NK-92 treated with Interleukin-12 subunit alpha and Interleukin-12 subunit beta, amount 100 ng/mL, for 24 hours (cell line): Measurements from ENCODE around the gene PEAK1.
A peak's percentile ranks its signal among the peaks of the same experiment; 100 is the strongest.

ENCODE experiments used
- DNase-seq: peaks from one replicate; lab custom pipeline; 2025; lab: John Stamatoyannopoulos, UW

The PEAK1 gene, protein sequence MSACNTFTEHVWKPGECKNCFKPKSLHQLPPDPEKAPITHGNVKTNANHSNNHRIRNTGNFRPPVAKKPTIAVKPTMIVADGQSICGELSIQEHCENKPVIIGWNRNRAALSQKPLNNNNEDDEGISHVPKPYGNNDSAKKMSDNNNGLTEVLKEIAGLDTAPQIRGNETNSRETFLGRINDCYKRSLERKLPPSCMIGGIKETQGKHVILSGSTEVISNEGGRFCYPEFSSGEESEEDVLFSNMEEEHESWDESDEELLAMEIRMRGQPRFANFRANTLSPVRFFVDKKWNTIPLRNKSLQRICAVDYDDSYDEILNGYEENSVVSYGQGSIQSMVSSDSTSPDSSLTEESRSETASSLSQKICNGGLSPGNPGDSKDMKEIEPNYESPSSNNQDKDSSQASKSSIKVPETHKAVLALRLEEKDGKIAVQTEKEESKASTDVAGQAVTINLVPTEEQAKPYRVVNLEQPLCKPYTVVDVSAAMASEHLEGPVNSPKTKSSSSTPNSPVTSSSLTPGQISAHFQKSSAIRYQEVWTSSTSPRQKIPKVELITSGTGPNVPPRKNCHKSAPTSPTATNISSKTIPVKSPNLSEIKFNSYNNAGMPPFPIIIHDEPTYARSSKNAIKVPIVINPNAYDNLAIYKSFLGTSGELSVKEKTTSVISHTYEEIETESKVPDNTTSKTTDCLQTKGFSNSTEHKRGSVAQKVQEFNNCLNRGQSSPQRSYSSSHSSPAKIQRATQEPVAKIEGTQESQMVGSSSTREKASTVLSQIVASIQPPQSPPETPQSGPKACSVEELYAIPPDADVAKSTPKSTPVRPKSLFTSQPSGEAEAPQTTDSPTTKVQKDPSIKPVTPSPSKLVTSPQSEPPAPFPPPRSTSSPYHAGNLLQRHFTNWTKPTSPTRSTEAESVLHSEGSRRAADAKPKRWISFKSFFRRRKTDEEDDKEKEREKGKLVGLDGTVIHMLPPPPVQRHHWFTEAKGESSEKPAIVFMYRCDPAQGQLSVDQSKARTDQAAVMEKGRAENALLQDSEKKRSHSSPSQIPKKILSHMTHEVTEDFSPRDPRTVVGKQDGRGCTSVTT (N-terminal part only)

DNA sequence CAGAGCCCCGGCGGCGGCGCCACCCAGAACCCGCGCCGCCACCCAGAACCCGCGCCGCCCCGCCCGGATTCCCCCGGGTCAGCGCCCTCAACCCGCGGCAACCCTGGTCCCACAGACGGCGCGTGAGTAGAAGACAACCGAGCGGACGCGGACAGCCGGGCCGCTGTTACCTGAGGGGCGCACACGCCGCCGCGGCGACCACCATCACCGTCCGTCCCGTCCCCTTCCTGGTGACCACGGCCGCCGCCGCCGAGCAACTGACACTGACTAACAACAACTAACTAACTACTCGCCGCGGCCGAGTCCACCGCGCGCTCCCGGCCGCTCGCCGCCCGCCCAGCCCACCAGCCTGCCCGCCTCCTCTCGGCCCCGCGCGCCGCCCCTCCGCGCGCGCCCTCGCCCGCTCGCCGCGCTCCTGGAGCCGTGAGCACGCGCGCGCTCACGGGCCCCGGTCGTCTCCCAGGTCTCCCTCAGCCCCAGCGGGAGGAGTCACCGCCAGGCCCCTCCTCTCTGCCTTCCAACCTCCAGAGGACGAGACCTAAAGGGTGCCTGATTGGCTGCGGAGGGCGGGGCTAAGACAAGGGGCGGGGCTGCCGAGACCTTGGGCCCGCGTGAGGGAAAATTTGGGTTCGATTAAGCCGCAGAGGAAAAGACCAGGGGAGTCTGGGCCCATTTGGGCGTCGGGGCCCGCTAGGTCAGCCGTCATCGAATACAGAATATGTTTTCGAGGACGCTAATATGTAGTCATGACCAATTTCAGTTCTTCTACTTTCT is at the start of gene PEAK1:
TSS of gene PEAK1 (minus strand) at position 269 of the 774 bp plus-strand sequence. CDS start 238,178 bp downstream, outside the sequence.
- DNase-seq, result peak; percentile 100

DNA sequence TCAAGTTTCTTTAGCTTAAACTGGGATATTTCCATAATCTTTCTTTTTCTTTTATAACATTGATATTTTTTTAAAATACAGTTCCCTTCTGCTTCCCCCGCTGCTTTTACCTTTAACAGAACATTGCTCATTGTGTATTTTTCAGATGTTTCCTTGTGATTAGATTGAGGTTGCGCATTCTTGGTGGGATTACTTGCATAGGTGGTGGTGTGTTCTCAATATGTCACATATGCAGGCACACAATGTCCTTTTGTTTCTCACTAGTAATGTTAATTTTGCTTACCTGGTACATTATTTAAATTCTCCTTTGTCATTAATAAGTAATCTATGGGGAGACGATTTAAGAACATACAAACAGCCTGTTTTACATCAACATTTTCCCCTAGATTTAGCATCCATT is 49.0 kb upstream of the PEAK1 start:
- DNase-seq, result no peak

DNA sequence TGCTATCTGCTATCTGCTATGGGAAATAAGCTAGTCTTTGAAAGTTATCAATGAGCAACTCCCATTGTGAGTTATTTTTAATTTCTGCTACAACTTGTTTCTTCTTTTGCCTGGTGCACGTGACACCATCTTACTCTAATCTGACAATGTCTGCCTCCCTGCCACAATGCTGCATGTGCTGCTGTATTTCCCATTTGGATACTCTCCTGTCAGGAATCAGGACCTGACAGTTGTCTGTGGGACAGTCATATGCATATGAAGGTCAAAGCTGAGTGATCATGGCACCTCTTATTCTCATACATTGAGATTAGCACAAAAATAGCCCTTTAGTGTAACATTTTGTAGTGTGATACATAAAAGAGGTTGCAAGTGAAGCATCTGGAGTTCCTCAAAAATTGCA is 46.6 kb upstream of the PEAK1 start:
- DNase-seq, result no peak

DNA sequence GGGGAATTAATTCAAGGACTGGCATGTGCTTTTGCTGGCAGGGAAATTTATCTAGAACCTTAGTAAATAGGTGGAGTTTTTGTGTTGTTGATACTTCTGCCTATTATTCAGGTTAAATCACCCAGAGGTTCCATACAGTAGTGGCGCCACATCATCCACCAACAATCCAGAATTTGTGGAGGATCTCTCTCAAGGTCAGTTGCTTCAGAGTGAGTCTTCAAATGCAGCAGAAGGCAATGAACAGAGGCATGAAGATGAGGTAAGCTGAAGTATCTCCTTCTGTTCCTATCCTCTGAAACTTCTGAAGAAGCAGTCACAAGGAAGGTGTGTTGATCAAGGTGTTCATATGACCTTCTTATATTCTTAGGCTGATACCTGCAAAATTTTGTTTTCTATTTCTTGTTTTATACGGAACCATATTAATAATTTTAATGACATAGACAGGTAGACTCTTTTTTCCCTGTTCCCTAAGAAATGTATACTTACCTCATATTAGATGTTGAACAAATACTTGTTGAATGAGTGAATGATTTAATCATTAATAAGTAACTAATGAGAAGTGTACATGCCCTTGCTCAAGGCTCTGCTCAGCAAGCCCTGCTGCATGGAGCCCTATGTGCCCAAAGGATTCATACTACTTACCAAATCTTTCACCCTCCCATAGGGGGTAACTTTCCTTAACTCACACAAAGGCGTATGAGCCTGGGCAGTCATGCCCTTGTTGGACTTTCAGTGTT is 44.4 kb upstream of the PEAK1 start:
- DNase-seq, result no peak

DNA sequence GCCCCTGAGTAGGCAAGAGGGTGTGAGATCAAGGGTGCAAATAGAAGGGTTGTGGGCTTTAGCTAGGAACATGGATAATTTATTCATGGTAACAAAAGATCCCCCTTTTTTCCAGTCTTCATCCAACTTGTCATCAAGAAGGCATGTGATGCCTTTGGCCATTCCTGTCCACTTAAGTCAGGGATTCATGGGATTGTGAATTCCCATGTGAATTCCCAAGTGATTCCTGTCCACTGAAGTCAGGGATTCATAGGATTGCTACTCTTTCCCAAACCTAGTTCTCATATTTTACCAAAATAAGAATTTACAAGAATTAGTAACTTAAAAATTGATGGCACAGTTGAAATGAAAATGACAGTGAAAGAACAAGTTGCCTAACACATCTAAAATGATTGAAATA is 41.6 kb upstream of the PEAK1 start:
- no peak for DNase-seq

DNA sequence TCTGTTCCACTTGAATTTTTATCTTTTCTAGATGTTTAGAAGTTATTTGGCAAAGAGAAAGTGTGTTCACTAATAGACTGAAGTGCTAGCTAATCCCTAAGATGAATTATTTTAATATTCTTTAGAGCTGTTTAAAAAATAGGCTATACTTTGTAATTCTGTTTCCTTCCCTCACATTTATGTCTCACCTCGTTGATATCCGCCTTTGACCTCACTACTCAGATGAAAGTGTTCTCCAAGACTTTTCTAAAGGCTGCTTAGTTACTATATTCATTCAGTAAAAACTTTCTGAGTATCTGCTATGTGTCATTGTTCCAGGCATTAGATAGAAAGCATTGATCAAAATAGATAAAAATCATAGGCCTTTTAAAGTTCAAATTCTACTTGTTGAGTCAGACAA is 39.1 kb upstream of the PEAK1 start:
- no peak for DNase-seq

DNA sequence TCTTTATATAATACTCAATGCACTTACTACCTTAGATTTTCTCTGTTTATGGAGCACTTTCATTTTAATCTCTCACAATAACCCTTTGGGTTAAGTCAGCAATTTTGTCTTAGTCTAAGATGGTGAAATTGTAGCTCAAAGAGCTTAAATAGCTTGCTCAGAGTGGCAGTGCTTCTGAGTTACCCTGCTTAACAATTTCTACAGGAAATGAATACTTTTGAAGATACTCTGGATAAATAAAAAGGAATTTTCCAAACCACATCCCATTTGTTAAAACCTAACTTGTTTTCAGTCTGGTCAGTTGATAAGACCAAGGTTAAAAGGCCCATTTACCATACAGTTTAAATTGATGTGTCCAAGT is 38.0 kb upstream of the PEAK1 start:
- DNase-seq, result no peak

DNA sequence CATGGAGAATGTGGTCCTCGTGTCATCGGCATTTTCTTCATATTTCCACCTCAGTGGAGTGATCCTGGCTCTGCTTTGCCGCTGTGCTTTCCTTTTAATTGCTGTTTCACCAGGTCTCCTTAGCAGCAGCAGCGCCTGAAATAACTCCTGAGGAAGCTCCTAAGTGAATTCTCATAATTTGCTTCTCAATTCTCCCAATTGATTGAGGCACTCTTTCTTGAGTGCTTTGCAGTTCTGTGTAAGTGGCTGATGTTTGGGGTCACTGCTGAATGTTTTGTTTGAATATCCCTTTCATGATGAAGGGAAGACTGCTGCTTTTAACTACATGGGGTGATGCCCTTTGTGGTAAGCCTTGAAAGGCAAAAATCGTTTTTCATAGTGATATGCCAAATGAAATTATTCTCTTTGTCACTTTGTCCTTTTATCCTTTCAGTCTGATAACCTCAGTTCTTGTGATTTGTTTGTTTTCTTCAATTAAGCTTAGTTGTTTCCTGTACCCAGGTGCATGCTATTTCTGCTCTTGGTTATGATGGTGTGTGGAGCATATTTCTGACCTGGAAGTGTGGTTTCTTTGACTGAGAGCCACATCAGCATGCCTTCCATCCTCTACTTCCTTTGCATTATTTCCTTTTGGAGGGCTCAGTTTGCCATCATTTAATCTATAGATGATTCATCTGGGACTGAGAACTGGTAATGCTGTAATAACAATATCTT is 37.4 kb upstream of the PEAK1 start:
- DNase-seq, result no peak

DNA sequence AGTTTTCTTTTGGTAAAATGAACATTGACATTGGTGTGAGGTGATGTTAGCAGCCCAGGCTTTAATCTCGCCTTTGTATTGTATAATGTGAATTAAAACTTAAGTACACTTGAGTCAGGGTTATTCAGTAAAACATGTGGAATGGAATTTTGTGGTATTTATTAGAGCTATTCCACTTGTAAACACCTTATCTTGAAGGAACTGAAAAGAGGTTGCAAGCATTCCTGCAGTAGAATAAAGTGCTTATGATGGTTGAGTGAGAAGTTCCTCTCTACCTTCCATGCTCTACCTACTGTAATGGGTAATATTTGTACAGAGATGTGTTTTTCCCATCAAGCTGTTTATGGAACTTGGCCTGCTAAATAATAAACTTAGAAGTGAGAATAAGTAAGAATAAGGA is 36.8 kb upstream of the PEAK1 start:
- no peak for DNase-seq

DNA sequence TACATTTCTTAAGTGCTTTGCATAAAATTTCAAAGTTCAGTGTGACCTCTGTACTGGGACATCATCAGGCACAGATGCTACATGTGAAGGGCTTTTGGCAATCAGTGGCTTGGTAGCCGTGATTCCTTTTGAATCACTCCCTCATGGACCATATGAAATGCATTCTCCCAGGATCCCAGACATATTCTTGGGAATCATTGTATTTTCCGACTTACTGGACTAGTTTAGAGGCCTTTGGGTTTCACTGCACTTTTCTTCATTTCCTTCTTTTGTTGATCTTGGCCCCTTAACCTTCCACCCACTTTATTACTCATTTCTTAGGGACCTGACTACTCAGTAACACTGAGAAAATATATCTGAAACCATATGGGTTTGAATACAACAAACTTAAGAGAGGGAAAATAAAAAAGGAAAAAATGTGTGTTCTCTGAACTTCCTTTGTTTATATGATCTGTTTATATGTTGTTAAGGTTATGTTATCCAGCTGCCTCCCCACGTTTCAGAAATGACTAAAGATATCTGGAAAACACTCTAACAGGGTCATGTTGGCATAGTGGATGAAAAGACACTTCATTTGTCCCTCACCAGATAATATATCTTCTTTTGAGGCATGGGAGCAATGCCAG is 35.9 kb upstream of the PEAK1 start:
- no peak for DNase-seq

DNA sequence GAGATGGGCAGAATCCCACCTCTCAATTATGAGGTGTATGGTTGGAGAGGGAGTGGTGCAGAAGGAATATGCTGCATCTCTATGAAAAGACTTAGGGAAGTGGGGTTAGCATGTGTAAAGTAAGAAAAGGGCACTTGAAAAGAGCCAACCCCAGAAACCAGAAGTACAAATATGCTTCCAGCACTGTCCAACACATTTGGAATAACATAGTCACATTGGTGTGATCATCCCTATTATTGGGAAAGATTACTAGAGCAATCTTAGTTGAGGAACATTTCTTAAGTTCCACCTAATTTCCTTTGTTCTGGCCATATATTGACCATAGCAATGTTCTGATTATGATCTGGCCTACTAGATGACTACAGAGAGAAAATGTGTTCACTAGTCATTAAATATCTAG is 35.0 kb upstream of the PEAK1 start:
- no peak for DNase-seq

DNA sequence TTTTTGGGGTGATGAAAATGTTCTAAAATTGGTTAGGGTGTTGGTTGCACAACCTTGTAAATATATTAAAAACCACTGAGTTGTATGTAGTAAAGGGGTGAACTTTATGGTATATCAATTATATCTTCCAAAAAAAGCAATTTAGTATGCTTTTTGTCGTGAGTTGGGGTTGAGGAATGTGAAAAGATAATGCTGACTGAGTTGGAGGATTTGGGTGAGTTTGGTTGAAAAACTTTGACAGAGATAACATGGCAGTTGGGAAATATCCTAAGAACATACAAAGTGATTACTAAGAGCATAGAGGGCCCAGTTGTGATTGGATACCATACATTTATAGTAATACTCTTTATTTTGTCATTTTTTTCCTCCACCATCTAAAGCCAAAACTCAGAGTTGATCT is 34.4 kb upstream of the PEAK1 start:
- no peak for DNase-seq

DNA sequence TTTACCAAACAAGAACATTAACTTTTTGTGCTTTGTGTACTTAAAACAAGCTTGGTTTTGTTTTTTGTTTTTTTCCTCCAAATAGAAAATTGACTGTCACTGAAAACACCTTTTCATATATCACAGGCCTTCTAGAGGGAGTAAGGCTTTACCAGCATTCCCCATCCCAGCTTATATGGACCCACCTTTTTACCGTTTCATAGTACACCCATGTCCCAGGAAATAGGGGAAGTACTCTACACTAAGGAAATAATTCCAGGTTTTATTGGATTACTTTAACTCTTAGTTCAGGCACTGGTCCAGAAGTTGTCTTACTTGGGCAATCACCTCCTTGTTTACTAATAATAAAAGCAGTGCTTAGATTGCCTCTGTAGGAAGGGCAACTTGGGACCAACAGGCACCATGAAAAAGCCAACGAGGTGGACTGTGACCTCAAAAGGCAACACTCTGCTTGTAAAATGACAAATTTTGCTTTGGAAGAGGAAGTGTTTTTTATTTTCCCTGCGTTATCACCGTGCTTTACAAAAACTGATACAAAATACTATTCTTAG is 27.0 kb upstream of the PEAK1 start:
- DNase-seq, result no peak

DNA sequence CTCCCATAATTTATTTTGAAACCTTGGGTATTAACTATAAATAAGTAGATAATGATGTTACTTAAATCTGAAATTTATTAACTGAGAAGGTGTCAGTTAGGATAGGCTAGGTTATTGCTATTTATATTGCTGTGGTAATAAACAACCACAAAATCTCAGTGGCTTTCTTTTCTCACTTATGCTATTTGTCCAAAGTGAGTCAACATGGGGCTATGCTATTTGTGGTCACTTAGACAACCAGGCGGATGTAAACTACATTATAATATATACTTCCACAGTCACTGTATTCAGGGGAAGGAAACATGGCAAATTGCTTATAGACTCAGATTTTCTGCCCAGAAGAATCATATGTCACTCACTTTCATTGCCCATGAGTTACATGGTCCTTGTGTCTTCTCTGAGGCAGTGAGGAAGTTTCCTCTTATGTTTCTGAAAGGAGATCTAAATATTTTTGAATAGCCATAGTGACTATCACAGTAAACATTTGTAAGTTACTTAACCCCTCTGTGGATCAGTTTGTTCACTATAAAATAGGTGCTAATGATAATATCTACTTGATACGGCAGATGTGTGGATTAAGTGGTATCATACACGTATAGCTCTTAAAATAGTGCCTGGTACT is 20.6 kb upstream of the PEAK1 start:
- no peak for DNase-seq

DNA sequence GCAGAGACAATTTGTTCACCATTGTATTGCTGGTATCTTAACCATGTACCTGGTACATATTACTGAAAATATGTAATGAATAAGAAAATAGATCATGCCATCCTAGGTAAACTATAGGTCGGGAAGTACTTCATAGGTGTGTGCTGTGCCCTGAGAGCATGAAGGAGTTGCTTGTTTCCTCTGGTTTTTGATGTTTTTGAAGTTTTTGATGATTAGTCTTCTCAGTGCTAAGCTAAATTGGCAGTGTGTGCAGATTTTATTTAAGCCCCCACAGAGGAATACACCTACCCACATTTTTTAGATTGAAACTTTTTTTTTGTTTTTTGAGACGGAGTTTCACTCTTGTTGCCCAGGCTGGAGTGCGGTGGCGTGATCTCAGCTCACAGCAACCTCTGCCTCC is 17.4 kb upstream of the PEAK1 start:
- no peak for DNase-seq

DNA sequence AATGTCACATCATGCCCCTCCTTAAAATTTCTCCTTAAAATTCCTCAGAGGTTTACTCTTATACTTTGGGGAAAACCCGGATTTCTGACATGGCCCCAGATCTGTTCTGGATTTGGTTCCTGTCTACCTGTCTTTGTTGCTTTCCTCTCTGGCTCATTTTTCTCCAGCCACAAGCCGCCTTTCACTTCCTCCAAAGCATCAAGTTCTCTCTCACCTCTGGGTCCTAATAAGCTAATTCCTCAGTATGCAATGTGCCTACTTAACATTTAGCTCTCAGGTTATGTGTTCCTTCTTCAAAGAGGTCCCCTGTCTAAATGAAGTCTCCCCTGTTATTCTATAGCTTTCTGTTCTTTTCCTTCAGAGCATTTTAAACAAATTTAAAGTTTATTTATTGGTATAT is 16.9 kb upstream of the PEAK1 start:
- DNase-seq, result no peak

DNA sequence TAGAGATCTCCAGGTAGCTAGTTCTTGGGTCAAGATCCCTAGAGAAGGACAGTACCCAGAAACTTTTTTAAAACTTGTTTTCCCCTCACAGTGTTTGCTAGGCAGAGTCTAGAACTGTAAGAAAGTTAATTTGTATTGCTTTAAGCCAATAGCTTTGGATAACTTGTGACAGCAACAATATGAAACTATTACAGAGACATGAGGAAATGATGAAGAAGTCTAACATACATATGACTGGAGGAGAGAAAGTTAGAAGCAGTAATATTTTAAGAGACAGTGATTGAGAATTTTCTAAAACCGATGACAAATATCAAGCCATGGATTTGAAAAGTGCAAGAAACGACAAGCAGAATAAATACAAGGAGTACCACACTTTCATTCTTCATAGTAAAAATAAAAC is 10.7 kb upstream of the PEAK1 start:
- DNase-seq, result no peak

DNA sequence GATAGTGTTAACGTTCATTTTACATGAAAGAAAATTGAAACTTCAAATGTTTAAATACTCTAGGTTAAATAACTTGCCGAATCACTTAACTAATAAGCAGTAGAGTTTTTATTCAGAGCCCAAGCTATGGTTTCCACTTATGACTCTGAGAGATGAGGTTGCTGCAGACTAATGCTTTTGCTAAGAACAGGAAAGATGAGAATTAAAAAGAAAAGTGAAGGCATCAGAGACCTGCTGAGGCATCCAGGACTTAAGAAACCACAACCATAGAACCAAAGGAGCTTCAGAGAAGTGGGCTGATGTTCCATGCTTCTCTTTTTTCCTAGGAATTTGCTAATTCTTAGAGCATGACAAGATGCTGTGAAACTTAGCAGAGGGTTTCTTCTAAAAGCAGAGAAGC is 10.3 kb upstream of the PEAK1 start:
- no peak for DNase-seq

DNA sequence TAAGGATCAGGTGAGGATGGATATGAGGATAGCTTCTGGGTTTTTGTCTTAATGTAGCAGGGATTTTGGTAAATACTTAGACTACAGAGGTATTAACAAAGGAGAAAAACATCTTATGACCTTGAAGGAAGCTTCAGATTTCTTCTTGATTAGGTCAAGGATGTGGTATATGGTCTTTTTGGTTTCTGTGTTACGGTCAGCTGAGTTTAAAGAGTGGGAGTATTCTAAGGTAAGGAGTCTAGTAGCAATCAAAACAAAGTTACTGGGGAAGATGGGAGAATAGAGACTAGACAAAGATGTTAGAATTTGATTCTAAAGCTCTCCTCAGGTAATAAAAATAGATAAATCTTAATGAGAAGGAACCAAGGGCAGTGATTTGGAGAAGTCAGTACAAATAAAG is 7.0 kb upstream of the PEAK1 start:
- DNase-seq, result no peak

DNA sequence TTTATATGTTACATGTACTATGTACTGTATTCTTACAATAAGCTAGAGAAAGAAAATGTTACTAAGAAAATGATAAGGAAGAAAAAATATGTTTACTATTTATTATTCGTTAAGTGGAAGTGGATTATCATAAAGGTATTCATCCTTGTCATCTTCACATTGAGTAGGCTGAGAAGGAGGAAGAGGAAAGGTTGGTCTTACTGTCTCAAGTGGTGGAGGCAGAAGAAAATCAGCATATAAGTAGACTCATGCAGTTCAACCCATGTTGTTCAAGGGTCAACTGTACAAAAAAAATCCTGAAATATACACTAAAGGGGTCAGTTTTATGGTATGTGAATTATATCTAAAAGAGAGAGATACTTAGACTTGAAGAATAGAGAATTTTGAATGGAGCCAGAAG is 6.5 kb upstream of the PEAK1 start:
- DNase-seq, result no peak
